Measurements from ENCODE around the gene KRTAP10-2. TPM values are rescaled to one million over a fixed set of nuclear protein-coding genes. Genes with fewer than 3 reads are reported as not detected.

KRTAP10-2 gene
- polyA plus RNA-seq, 1 donor (not counting 4 experiments of a cell fraction or from before 2014, with no cell fraction given), result not detected

- Histone ChIP-seq H3K27me3 (ENCODE audit: control insufficient read depth, extremely low read depth, insufficient read depth, low read length) (no peaks in the 10 kb centered on the region), H3K9me1 (ENCODE audit: control insufficient read depth, extremely low read depth, insufficient read depth, low read length) (no peaks in the 10 kb centered on the region), H3K9me3 (ENCODE audit: control insufficient read depth, low read depth, low read length) (no peaks in the 10 kb centered on the region), H3K4me2 (ENCODE audit: control insufficient read depth, extremely low read depth, insufficient read depth, low read depth, low read length) (no peak overlapping the region), H3K36me3 (ENCODE audit: control insufficient read depth in 2 of 2, extremely low read depth in 1 of 2, insufficient read depth in 2 of 2, low read length in 2 of 2) (no peaks in the 10 kb centered on the region), H3K79me2 (ENCODE audit: control insufficient read depth, insufficient read depth, low read length) (no peaks in the 10 kb centered on the region), H2AFZ (ENCODE audit: control insufficient read depth, low read length) (no peak overlapping the region), H3K27ac (ENCODE audit: control insufficient read depth, insufficient read depth, low read length) (no peak overlapping the region), H3K9ac (ENCODE audit: control insufficient read depth, extremely low read depth, insufficient read depth, low read length) (no peak overlapping the region), H3K4me1 (ENCODE audit: control insufficient read depth, extremely low read depth, insufficient read depth, low read length) (peaks cover 13% of the 10 kb centered on the region), H3K4me3 (ENCODE audit: control insufficient read depth in 2 of 3, extremely low read depth in 1 of 3, insufficient read depth in 2 of 3, low read depth in 1 of 3, low read length in 3 of 3) (no peak overlapping the region), H4K20me1 (ENCODE audit: control insufficient read depth, extremely low read depth, insufficient read depth, low read length) (no peaks in the 10 kb centered on the region)
- dilution Hi-C loops (cut with MboI; ENCODE audit: extremely low pct_ligation_motif_present, low sequenced_read_pairs), result no loop called here
- TF ChIP-seq CTCF (optimal IDR thresholded peaks at IDR 0.05 in 1 of 3, IDR thresholded peaks at IDR 0.05 in 1 of 3, conservative IDR thresholded peaks at IDR 0.05 in 1 of 3; ENCODE audit: extremely low read depth in 1 of 3, insufficient read depth in 2 of 3, low read length in 3 of 3) (no peak), EZH2 (IDR thresholded peaks at IDR 0.05; ENCODE audit: low read length) (no peak)
- DNase-seq (ENCODE audit: low read depth, low spot score) (no peak), FAIRE-seq (no peak)
Observed at GRCh38 chr21:44544566-44544965, 6.7 kb downstream of the KRTAP10-2 start.

- DNase-seq (ENCODE audit: low read depth, low spot score) (no peak), FAIRE-seq (no peak)
- H3K27me3 ChIP-seq (ENCODE audit: control insufficient read depth, extremely low read depth, insufficient read depth, low read length), result no peaks in the 10 kb centered on the region
- no peak overlapping the region for H3K9ac ChIP-seq (ENCODE audit: control insufficient read depth, extremely low read depth, insufficient read depth, low read length)
- no peak for TF ChIP-seq CTCF (optimal IDR thresholded peaks at IDR 0.05 in 1 of 3, IDR thresholded peaks at IDR 0.05 in 1 of 3, conservative IDR thresholded peaks at IDR 0.05 in 1 of 3; ENCODE audit: extremely low read depth in 1 of 3, insufficient read depth in 2 of 3, low read length in 3 of 3)
- TF ChIP-seq EZH2 (IDR thresholded peaks at IDR 0.05; ENCODE audit: low read length), result no peak
- no peaks in the 10 kb centered on the region for H3K9me3 ChIP-seq (ENCODE audit: control insufficient read depth, low read depth, low read length)
- no peaks in the 10 kb centered on the region for H3K36me3 ChIP-seq (ENCODE audit: control insufficient read depth in 2 of 2, extremely low read depth in 1 of 2, insufficient read depth in 2 of 2, low read length in 2 of 2)
- dilution Hi-C loops (cut with MboI; ENCODE audit: extremely low pct_ligation_motif_present, low sequenced_read_pairs), result no loop called here
- H3K4me3 ChIP-seq (ENCODE audit: control insufficient read depth in 2 of 3, extremely low read depth in 1 of 3, insufficient read depth in 2 of 3, low read depth in 1 of 3, low read length in 3 of 3), result no peak overlapping the region
- H2AFZ ChIP-seq (ENCODE audit: control insufficient read depth, low read length), result no peak overlapping the region
- H4K20me1 ChIP-seq (ENCODE audit: control insufficient read depth, extremely low read depth, insufficient read depth, low read length), result no peaks in the 10 kb centered on the region
- no peak overlapping the region for H3K4me2 ChIP-seq (ENCODE audit: control insufficient read depth, extremely low read depth, insufficient read depth, low read depth, low read length)
- H3K9me1 ChIP-seq (ENCODE audit: control insufficient read depth, extremely low read depth, insufficient read depth, low read length), result no peaks in the 10 kb centered on the region
- no peaks in the 10 kb centered on the region for H3K79me2 ChIP-seq (ENCODE audit: control insufficient read depth, insufficient read depth, low read length)
- no peak overlapping the region for H3K27ac ChIP-seq (ENCODE audit: control insufficient read depth, insufficient read depth, low read length)
- no peaks in the 10 kb centered on the region for H3K4me1 ChIP-seq (ENCODE audit: control insufficient read depth, extremely low read depth, insufficient read depth, low read length)
Observed at GRCh38 chr21:44542716-44543115, 8.6 kb downstream of the KRTAP10-2 start.
